Cardiac fibroblast (primary cell): ENCODE results near the gene MCEMP1.
"Not testable (repeated sequence)": the region's sequence is repeated elsewhere in the genome, so short reads cannot be mapped to it uniquely, and the experiment has no call there.

Source experiments
- DNase-seq, 2 donors: peaks; one replicate each; pipeline versions ENCODE4 v3.0.0 to v3.0.0-alpha.2; 2010; ENCODE audit warnings: low read depth in 2 of 2
- H3K4me3 ChIP-seq, 2 donors: replicated peaks in 1 of 2; 1 replicate in 1 of 2; 2 replicates in 1 of 2; pipeline ENCODE4 v1.5.1; 2011; ENCODE audit warnings: low read depth in 2 of 2, low read length in 2 of 2, mild to moderate bottlenecking in 2 of 2, moderate library complexity in 1 of 2
- CTCF ChIP-seq: IDR thresholded peaks from one replicate; pipeline ENCODE4 v1.5.1; 2011; ENCODE audit warnings: low read depth, mild to moderate bottlenecking, low read length, inconsistent platforms

MCEMP1 gene

GRCh38 chr19:7639863-7640348 lies 37.0 kb upstream of the MCEMP1 start:
- DNase-seq: no peak
- no peak for TF ChIP-seq CTCF
- H3K4me3 ChIP-seq: no peak overlapping the region

- no peak for TF ChIP-seq CTCF
- no peak overlapping the region for H3K4me3 ChIP-seq
- DNase-seq: no peak
Measured at GRCh38 chr19:7640803-7641202, 36.1 kb upstream of the MCEMP1 start.

- no peak overlapping the region for H3K4me3 ChIP-seq
- TF ChIP-seq CTCF: no peak
- DNase-seq: no peak
Measured at GRCh38 chr19:7641290-7642276, 35.3 kb upstream of the MCEMP1 start.

GRCh38 chr19:7642295-7643030 lies 34.4 kb upstream of the MCEMP1 start:
- DNase-seq: no peak
- no peak for TF ChIP-seq CTCF
- no peak overlapping the region for H3K4me3 ChIP-seq

- no peak for TF ChIP-seq CTCF
- no peak overlapping the region for H3K4me3 ChIP-seq
- DNase-seq: no peak
Measured at GRCh38 chr19:7643031-7643415, 33.9 kb upstream of the MCEMP1 start.

GRCh38 chr19:7643629-7644549 lies 33.0 kb upstream of the MCEMP1 start:
- DNase-seq: not testable (repeated sequence)

More at GRCh38 chr19:7643629-7644549, 33.0 kb upstream of the MCEMP1 start:
- H3K4me3 ChIP-seq: not testable (repeated sequence)
